Endothelial cell of coronary artery (primary cell): ENCODE measurements around the gene CPTP. TPM values are rescaled to one million over a fixed set of nuclear protein-coding genes. Genes with fewer than 3 reads are reported as not detected.

ENCODE experiments used
- total RNA-seq: library from RNA; depleted of rRNA; stranded (reverse); fragments of >200 nt; gene quantifications from 2 replicates; pipeline ENCODE4 v1.2.3, GENCODE V29; 2014

The CPTP gene
- 11.4 and 11.6 TPM in 2 replicates for total RNA-seq

DNA sequence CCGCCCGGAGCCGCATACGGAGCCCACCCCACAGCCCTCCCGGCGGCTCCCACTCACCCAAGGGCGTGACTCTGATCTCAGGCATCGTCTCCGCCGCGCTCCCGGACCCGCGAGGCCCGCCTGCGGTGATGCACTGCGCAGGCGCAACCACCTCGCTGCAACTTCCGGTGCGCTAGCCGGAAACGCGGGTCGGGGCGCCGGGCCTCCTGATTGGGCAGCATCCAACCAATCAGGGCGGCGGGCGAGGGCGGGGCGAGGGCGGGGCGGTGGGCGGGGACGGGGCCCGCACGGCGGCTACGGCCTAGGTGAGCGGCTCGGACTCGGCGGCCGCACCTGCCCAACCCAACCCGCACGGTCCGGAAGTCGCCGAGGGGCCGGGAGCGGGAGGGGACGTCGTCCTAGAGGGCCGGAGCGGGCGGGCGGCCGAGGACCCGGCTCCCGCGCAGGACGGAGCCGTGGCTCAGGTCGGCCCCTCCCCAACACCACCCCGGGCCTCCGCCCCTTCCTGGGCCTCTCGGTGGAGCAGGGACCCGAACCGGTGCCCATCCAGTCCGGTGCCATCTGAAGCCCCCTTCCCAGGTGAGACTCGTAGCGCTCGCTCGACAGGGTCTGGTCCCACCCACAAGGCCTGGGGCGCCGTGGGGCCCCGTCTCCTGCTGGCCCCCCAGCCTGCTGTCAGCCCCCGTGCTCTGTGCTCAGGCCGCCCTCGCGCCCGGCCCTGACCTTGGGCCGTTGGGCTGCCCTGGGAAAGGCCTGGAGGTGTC is at the start of gene CPTP, which contains the start of gene INTS11:
CPTP (plus strand) TSS at position 279 of the 764 bp plus-strand sequence. CDS start 2,109 bp downstream, outside the sequence.
INTS11 (minus strand) TSS at position 137 of the 764 bp plus-strand sequence; CDS start at position 85, 52 bp downstream.

DNA sequence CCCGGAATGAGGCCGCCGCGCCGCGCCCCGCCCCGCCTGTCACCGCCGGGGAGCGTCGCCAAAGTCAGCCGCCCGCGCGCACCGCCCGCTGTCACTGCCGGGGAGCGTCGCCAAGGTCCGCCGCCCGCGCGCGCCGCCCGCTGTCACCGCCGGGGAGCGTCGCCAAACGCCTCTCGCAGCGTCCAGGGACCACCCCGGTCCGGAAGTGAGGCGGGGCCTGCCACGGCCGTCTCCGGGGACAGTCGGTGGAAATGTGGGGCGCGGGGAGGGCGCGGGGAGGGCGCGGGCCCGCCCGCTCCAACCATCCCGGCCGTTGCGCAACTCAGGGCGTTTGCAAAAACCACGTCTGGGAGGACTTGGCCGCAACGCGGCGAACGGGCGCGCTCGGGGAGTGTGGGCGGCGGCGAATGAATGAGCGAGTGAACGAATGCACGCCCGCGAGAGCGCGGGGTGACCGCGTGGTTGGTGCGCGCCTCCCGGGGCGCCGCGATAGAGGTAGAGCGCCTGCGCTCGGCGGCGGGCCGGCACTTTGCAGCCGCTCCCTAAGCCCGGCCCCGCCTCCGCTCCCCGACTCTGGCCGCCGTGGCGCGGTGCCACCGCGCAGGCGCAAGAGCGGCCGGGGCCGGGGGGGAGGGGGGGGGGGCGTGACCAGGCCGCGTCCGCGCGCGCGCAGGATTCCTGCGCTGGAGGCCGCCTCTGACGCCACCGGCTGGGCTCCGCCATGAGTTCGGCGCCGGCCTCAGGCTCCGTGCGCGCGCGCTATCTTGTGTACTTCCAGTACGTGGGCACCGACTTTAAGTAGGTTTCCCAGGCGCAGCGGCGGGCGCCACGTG is 16.5 kb upstream of the CPTP start, which contains the start of the genes ACAP3 and PUSL1:
ACAP3 (minus strand) TSS at position 8 of the 833 bp plus-strand sequence. CDS start 115 bp downstream, outside the sequence.
PUSL1 (plus strand) TSS at position 675 of the 833 bp plus-strand sequence; CDS start at position 722, 47 bp downstream.

GRCh38 chr1:1331068-1331965 is 6.7 kb downstream of the CPTP start, which contains the start of gene TAS1R3:
Gene TAS1R3 (plus strand): TSS chr1:1331280. CDS start chr1:1331346, 66 bp downstream.

GRCh38 chr1:1349256-1350012 is 24.8 kb downstream of the CPTP start, which contains the start of gene DVL1:
Gene DVL1 (minus strand): TSS chr1:1349418. CDS start chr1:1349065, 353 bp downstream.

DNA sequence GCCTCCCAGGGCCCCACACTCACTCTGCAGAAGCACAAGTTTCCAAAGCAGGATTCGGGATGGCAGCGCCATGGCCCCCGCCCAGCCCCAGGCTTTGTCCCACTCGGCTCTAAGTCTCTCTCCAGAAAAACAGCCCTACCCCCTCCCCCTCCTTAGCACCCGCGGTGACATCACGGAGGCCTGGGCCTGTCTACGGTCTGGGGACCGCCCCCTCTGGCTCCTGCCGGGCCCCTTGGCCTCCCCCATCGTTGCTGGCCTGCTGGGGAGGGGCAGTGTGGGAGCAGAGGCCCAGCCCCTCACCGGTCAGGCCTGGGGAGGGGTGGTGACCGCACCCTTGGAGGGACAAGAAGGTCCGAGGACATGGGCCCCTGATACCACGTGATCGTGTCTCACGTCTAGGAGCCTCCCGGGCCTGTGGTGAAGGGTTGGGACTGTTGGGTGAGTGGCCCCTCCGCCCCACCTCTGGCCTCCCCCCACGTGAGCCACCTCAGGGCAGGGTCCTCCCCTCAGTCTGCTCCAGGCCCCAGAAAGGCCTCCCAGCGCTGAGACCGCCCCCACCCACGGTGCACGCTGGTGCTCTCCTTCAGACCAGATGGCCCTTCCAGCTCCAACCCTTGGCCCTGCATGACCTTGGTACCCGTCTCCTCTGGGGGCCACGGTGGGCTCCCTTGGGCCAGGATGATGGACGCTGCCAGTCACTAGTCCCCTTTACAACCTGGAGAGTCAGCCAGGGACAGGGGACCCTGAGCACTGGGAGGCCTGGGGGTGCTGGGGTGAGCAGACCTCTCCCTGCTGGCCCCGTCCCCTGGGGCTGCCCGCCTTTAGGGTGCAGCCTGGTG is 34.0 kb downstream of the CPTP start, which contains the start of gene MXRA8:
MXRA8 (minus strand) TSS at position 123 of the 839 bp plus-strand sequence; CDS start at position 72, 51 bp downstream.

DNA sequence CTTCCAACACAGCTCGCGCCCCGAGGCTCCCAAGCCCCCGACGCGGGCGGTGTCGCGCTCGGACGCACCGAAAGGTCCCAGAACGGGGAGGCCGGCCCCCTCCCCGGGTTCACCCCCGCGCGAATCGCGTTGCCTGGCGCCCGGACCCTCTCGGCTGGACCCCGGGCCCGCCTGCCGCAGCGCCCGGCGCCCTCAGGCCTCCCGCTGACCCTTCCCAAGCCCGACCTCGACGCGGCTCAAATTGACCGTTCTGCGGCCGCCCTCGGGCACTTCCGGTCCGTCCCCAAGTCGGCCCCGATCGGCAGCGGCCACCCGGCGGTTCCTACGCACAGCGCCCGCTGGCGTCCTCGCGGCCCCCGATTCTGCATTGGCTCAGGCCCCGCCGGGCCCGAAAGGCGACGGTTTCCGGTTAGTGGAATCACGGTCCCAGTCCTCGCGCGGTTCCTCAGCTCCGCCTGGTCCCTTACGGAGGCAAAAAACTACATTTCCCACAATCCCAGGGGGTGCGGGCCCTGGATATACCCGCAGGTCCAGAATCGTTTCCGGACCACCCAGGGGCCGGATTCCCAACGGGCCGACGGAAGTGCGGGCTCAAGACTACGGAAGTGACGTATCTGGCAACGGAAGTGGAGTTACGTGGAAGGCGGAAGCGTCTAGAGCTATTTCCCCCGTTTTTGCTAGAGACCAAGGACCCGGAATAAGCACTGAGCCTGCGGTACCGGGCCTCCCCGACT is 50.5 kb downstream of the CPTP start, which contains the start of gene AURKAIP1:
AURKAIP1 (minus strand) TSS at position 279 of the 734 bp plus-strand sequence. CDS start 451 bp downstream, outside the sequence.

Other genes starting within 250 kb of the CPTP start
- 4.3 and 5.5 TPM in 2 replicates for gene C1orf159, start 208.7 kb upstream of the CPTP start, total RNA-seq
- not detected in 2 replicates for gene TTLL10, start 150.9 kb upstream of the CPTP start, total RNA-seq
- gene TNFRSF18, start 118.2 kb upstream of the CPTP start, total RNA-seq, result 0.28 TPM in 1 of 2 replicates, not detected in the other
- gene TNFRSF4, start 110.6 kb upstream of the CPTP start, total RNA-seq, result 0.63 and 1.6 TPM in 2 replicates
- gene SDF4, start 92.8 kb upstream of the CPTP start, total RNA-seq, result 91.0 and 126 TPM in 2 replicates
- gene B3GALT6, start 92.6 kb upstream of the CPTP start, total RNA-seq, result 23.4 and 30.0 TPM in 2 replicates
- gene C1QTNF12, start 78.1 kb upstream of the CPTP start, total RNA-seq, result 0.45 and 0.85 TPM in 2 replicates
- 31.8 and 39.7 TPM in 2 replicates for gene UBE2J2, start 50.9 kb upstream of the CPTP start, total RNA-seq
- gene SCNN1D, start 44.4 kb upstream of the CPTP start, total RNA-seq, result 0.27 and 0.66 TPM in 2 replicates
- 22.7 and 37.0 TPM in 2 replicates for gene ACAP3, start 16.9 kb upstream of the CPTP start, total RNA-seq
- gene PUSL1, start 16.2 kb upstream of the CPTP start, total RNA-seq, result 12.5 and 13.0 TPM in 2 replicates
- gene INTS11, start 142 bp upstream of the CPTP start, total RNA-seq, result 71.9 and 89.6 TPM in 2 replicates
- 0.18 and 0.19 TPM in 2 replicates for gene TAS1R3, start 6.5 kb downstream of the CPTP start, total RNA-seq
- 41.9 and 101 TPM in 2 replicates for gene DVL1, start 24.6 kb downstream of the CPTP start, total RNA-seq
- 0.63 and 6.3 TPM in 2 replicates for gene MXRA8, start 33.8 kb downstream of the CPTP start, total RNA-seq
- gene AURKAIP1, start 50.4 kb downstream of the CPTP start, total RNA-seq, result 91.8 and 109 TPM in 2 replicates
- 80.2 and 143 TPM in 2 replicates for gene CCNL2, start 74.5 kb downstream of the CPTP start, total RNA-seq
- 103 and 128 TPM in 2 replicates for gene MRPL20, start 82.5 kb downstream of the CPTP start, total RNA-seq
- under 0.01 and 0.09 TPM in 2 replicates for gene ANKRD65, start 96.5 kb downstream of the CPTP start, total RNA-seq
- gene VWA1, start 110.9 kb downstream of the CPTP start, total RNA-seq, result 4.4 and 11.1 TPM in 2 replicates
- under 0.01 TPM in 1 of 2 replicates, not detected in the other for gene ATAD3C, start 124.9 kb downstream of the CPTP start, total RNA-seq
- gene ATAD3B, start 147.0 kb downstream of the CPTP start, total RNA-seq, result 16.4 and 26.7 TPM in 2 replicates
- gene ATAD3A, start 187.4 kb downstream of the CPTP start, total RNA-seq, result 38.3 and 56.9 TPM in 2 replicates
- gene TMEM240, start 215.8 kb downstream of the CPTP start, total RNA-seq, result 2.8 and 3.1 TPM in 2 replicates